Stomach (tissue), 4 donors: ENCODE data around the gene RRBP1.

ENCODE experiments used
- EP300 ChIP-seq: sonication (generic); formaldehyde crosslinking; IDR thresholded peaks from one replicate; pipeline ENCODE4 v1.6.1; 2017; ENCODE audit warnings: antibody characterized with exemption
- POLR2A ChIP-seq, 4 donors: fragments of 450-650 bp; IDR thresholded peaks; one replicate each; pipeline ENCODE4 v1.6.1; 2016; ENCODE audit warnings: antibody characterized with exemption in 4 of 4, control low read depth in 2 of 4, mild to moderate bottlenecking in 1 of 4, moderate library complexity in 1 of 4
- POLR2AphosphoS5 ChIP-seq, 3 donors: sonication (generic); formaldehyde crosslinking; IDR thresholded peaks; one replicate each; pipeline ENCODE4 v1.6.1; 2016; ENCODE audit warnings: antibody characterized with exemption in 3 of 3
- TF ChIP-seq, protein P1 (sequence below), 7 experiments: fragments of 450-650 bp in 4 of 7; fragments of 200-600 bp in 3 of 7; sonication (generic) in 3 of 7; IDR thresholded peaks; one replicate each; pipeline ENCODE4 v1.5.1; 2016 to 2019; ENCODE audit warnings: antibody characterized with exemption in 7 of 7, control low read depth in 2 of 7, mild to moderate bottlenecking in 1 of 7

- TF ChIP-seq, protein P1, sequence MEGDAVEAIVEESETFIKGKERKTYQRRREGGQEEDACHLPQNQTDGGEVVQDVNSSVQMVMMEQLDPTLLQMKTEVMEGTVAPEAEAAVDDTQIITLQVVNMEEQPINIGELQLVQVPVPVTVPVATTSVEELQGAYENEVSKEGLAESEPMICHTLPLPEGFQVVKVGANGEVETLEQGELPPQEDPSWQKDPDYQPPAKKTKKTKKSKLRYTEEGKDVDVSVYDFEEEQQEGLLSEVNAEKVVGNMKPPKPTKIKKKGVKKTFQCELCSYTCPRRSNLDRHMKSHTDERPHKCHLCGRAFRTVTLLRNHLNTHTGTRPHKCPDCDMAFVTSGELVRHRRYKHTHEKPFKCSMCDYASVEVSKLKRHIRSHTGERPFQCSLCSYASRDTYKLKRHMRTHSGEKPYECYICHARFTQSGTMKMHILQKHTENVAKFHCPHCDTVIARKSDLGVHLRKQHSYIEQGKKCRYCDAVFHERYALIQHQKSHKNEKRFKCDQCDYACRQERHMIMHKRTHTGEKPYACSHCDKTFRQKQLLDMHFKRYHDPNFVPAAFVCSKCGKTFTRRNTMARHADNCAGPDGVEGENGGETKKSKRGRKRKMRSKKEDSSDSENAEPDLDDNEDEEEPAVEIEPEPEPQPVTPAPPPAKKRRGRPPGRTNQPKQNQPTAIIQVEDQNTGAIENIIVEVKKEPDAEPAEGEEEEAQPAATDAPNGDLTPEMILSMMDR (IDR thresholded peaks at IDR 0.05) = no peak
- TF ChIP-seq POLR2A (IDR thresholded peaks at IDR 0.05) = no peak
- no peak for TF ChIP-seq POLR2AphosphoS5 (IDR thresholded peaks at IDR 0.05)
- TF ChIP-seq EP300 = no peak
Measured at GRCh38 chr20:17655865-17656479, 26.1 kb downstream of the RRBP1 start.
